Measurements from ENCODE around the gene TMPRSS12. TPM values are rescaled to one million over a fixed set of nuclear protein-coding genes. Genes with fewer than 3 reads are reported as not detected.
"Not testable (repeated sequence)": the region's sequence is repeated elsewhere in the genome, so short reads cannot be mapped to it uniquely, and the experiment has no call there.

Gene TMPRSS12
- total and polyA plus RNA-seq, 9 of the 15 experiments (the other 6 are each of a cell fraction or from before 2014, with no cell fraction given), result 0.04 TPM; not detected in 8

DNA sequence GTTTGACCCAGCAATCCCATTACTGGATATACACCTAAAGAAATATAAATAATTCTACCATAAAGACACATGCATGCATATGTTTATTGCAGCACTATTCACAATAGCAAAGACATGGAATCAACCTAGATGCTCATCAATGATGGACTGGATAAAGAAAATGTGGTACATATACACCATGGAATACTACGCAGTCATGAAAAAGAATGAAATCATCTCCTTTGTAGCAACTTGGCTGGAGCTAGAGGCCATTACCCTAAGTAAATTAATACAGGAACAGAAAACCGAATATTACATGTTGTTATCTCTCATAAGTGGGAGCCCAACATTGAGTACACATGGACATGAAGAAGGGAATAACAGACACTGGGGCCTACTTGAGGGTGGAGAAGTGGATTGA lies 13.0 kb downstream of the TMPRSS12 start:
- DNase-seq (ENCODE audit: extremely low read depth in 1 of 4, low spot score in 3 of 4); H3K36me3 ChIP-seq (ENCODE audit: control insufficient read depth, insufficient read depth, low read length); H3K4me1 ChIP-seq (replicated peaks in 1 of 2; ENCODE audit: control insufficient read depth in 2 of 2, insufficient read depth in 2 of 2, low read length in 2 of 2); H3K9me3 ChIP-seq (replicated peaks; ENCODE audit: control insufficient read depth, insufficient read depth, low read depth, low read length); BruUV-seq (replicated peaks); H3K79me2 ChIP-seq (ENCODE audit: control insufficient read depth, insufficient read depth, low read length); H3K9me1 ChIP-seq (ENCODE audit: control insufficient read depth, insufficient read depth, low read length); H4K20me1 ChIP-seq (replicated peaks; ENCODE audit: control insufficient read depth, insufficient read depth, low read length); H3K27ac ChIP-seq (ENCODE audit: extremely low read depth, low read depth, low read length); intact Hi-C loops (cut with micrococcal nuclease); FAIRE-seq; H3K27me3 ChIP-seq (ENCODE audit: control insufficient read depth in 2 of 2, insufficient read depth in 2 of 2, low read length in 2 of 2); H3K4me3 ChIP-seq; ATAC-seq; in situ Hi-C loops (cut with MboI); CTCF ChIA-PET (ENCODE audit: low intra/inter-chr PET ratio); H3K9ac ChIP-seq (ENCODE audit: insufficient read depth in 1 of 2, low read depth in 2 of 2, low read length in 2 of 2); H2AFZ ChIP-seq (ENCODE audit: low read depth, low read length); H3K4me2 ChIP-seq (ENCODE audit: insufficient read depth, low read length): not testable (repeated sequence)
- POLR2A ChIA-PET, result interaction anchor here (0.6 kb wide), 1 partner anchor 10 kb away, joined by 3 read pairs; no protein-coding TSS in a partner anchor
- WGBS (ENCODE audit: insufficient coverage, low coverage, missing lambda C conversion rate), result 52% methylated on average over 2 of the region's 2 CpGs
- TF ChIP-seq RCOR1 (IDR thresholded peaks at IDR 0.05; ENCODE audit: borderline replicate concordance in 1 of 2, low read depth in 2 of 2, low read length in 2 of 2), result 0 out of 4 replicates have a peak, but pooled peaks of 1 of the 2 experiments have one; percentile 11
- peak; percentile 65 for TF ChIP-seq BCOR (IDR thresholded peaks at IDR 0.05)
- peak; percentile 98 for TF ChIP-seq ZNF146 (CRISPR knock-in tag; IDR thresholded peaks at IDR 0.05; ENCODE audit: unreplicated experiment)
- peak; percentile 36 to 38; a peak in 2 of 4 replicates for TF ChIP-seq KDM1A (IDR thresholded peaks at IDR 0.05)
- peak; percentile 74 for TF ChIP-seq RBM25 (IDR thresholded peaks at IDR 0.05; ENCODE audit: low read depth, low read length, severe bottlenecking)
